NB4 (cell line): ENCODE measurements around the gene RYR2.

Source experiments
- CTCF ChIP-seq: IDR thresholded peaks from one replicate; pipeline ENCODE4 v1.5.1; 2012; ENCODE audit warnings: low read depth, low read length
- MAX ChIP-seq: IDR thresholded peaks from 2 replicates; pipeline ENCODE4 v1.6.1; 2011; ENCODE audit warnings: low read depth, low read length
- MYC ChIP-seq: IDR thresholded peaks from 2 replicates; pipeline ENCODE4 v1.6.1; 2011; ENCODE audit warnings: low read depth, low read length
- POLR2A ChIP-seq: IDR thresholded peaks from 2 replicates; pipeline ENCODE4 v1.6.1; 2011; ENCODE audit warnings: mild to moderate bottlenecking; ENCODE audit not compliant: insufficient read length; ENCODE audit errors: extremely low read depth

GRCh38 chr1:237578540-237578939 is 536.6 kb downstream of the RYR2 start:
- TF ChIP-seq CTCF (no peak), POLR2A (no peak), MAX (no peak), MYC (no peak)
